H1 (cell line): Measurements from ENCODE around the gene CACNA1D. TPM values are rescaled to one million over a fixed set of nuclear protein-coding genes. Genes with fewer than 3 reads are reported as not detected.

Experiments
- CTCF ChIA-PET: fragments of 300-600 bp; sonication (Branson Sonifier 250); formaldehyde crosslinking; loops from one replicate; lab custom pipeline; 2021; ENCODE audit not compliant: partially characterized antibody; lab: Charles Lee
- POLR2A ChIA-PET: fragments of 300-600 bp; sonication (Branson Sonifier 250); formaldehyde crosslinking; loops from one replicate; lab custom pipeline; 2021; ENCODE audit warnings: inconsistent platforms; ENCODE audit not compliant: partially characterized antibody; lab: Charles Lee
- DNase-seq, 2 experiments: peaks; one replicate each; pipeline versions ENCODE4 v3.0.0 to v3.0.0-alpha.2; 2010 to 2022; ENCODE audit warnings: low spot score in 2 of 2, low read depth in 1 of 2, mixed read lengths in 1 of 2
- FAIRE-seq: peaks from 2 replicates; lab custom pipeline; 2011; peaks lifted over from hg19 to GRCh38; lab: Jason Lieb, UNC
- H2AFZ ChIP-seq: 2 replicates; pipeline ENCODE4 v1.8.1; 2012; ENCODE audit warnings: low read length, inconsistent platforms
- H2AK5ac ChIP-seq: 2 replicates; pipeline ENCODE4 v1.6.1; 2013; ENCODE audit warnings: low read depth, low read length
- H2BK120ac ChIP-seq: replicated peaks from 2 replicates; pipeline ENCODE3; 2013; ENCODE audit warnings: low read depth, low read length, inconsistent platforms
- H2BK12ac ChIP-seq: 2 replicates; pipeline ENCODE4 v1.6.1; 2013; ENCODE audit warnings: low read depth, low read length
- H2BK15ac ChIP-seq: 2 replicates; pipeline ENCODE4 v1.6.1; 2013; ENCODE audit warnings: low read length
- H2BK20ac ChIP-seq: 2 replicates; pipeline ENCODE4 v1.6.1; 2013; ENCODE audit warnings: low read length
- H2BK5ac ChIP-seq: 2 replicates; pipeline ENCODE4 v1.6.1; 2013; ENCODE audit warnings: low read depth, low read length
- H3K14ac ChIP-seq: 2 replicates; pipeline ENCODE4 v1.6.1; 2013; ENCODE audit warnings: inconsistent platforms; ENCODE audit not compliant: insufficient read length
- H3K18ac ChIP-seq: 2 replicates; pipeline ENCODE4 v1.6.1; 2013; ENCODE audit warnings: low read length; ENCODE audit errors: extremely low read depth
- H3K23ac ChIP-seq: 2 replicates; pipeline ENCODE4 v1.6.1; 2013; ENCODE audit warnings: inconsistent platforms; ENCODE audit not compliant: insufficient read length
- H3K23me2 ChIP-seq: 2 replicates; pipeline ENCODE4 v1.6.1; 2013; ENCODE audit warnings: low read depth, low read length
- H3K27ac ChIP-seq: 2 replicates; pipeline ENCODE4 v1.6.1; 2011; ENCODE audit warnings: low read depth, low read length, inconsistent platforms
- H3K27me3 ChIP-seq, 4 experiments: replicated peaks in 1 of 4; 1 replicate in 1 of 4; 2 replicates in 3 of 4; pipeline versions ENCODE4 v1.6.1 to v1.8.1; 2011 to 2013; ENCODE audit warnings: low read length in 3 of 4, mild to moderate bottlenecking in 3 of 4, inconsistent platforms in 2 of 4, mixed read lengths in 2 of 4, moderate library complexity in 1 of 4; ENCODE audit not compliant: control insufficient read depth in 3 of 4, insufficient read depth in 3 of 4; ENCODE audit errors: extremely low read depth in 1 of 4
- H3K36me3 ChIP-seq, 4 experiments: 2 replicates each; pipeline versions ENCODE4 v1.6.1 to v1.8.1; 2011 to 2013; ENCODE audit warnings: mild to moderate bottlenecking in 4 of 4, low read length in 3 of 4, moderate library complexity in 2 of 4, control low read depth in 1 of 4, inconsistent platforms in 1 of 4; ENCODE audit not compliant: insufficient read depth in 4 of 4, control insufficient read depth in 2 of 4
- H3K4ac ChIP-seq: replicated peaks from 2 replicates; pipeline ENCODE3; 2013; ENCODE audit warnings: low read length, low read depth, mixed read lengths, inconsistent platforms; ENCODE audit not compliant: insufficient read length
- H3K4me1 ChIP-seq, 4 experiments: replicated peaks in 1 of 4; 1 replicate in 1 of 4; 2 replicates in 3 of 4; pipeline versions ENCODE4 v1.6.1 to v1.8.1; 2011 to 2013; ENCODE audit warnings: low read length in 3 of 4, inconsistent platforms in 2 of 4, mixed read lengths in 1 of 4; ENCODE audit not compliant: insufficient read depth in 4 of 4, control insufficient read depth in 3 of 4
- H3K4me2 ChIP-seq, 2 experiments: 2 replicates each; pipeline versions ENCODE4 v1.6.1 to v1.8.1; 2011 to 2013; ENCODE audit warnings: low read depth in 2 of 2, low read length in 2 of 2, control low read depth in 1 of 2, inconsistent platforms in 1 of 2, mild to moderate bottlenecking in 1 of 2; ENCODE audit not compliant: insufficient read depth in 1 of 2
- H3K4me3 ChIP-seq, 4 experiments: fragments of 200-600, 300-600 bp in 1 of 4; sonication (generic), shearing (Covaris generic), sonication (Bioruptor Twin) in 1 of 4; 2 replicates each; pipeline versions ENCODE4 v1.5.1 to v1.8.1; 2011 to 2016; ENCODE audit warnings: low read length in 4 of 4, low read depth in 3 of 4, control low read depth in 2 of 4, inconsistent platforms in 2 of 4, mild to moderate bottlenecking in 2 of 4, mixed read lengths in 1 of 4, moderate library complexity in 1 of 4; ENCODE audit not compliant: insufficient read depth in 2 of 4; ENCODE audit errors: extremely low read depth in 1 of 4
- H3K56ac ChIP-seq: replicated peaks from 2 replicates; pipeline ENCODE3; 2013; ENCODE audit warnings: low read depth, mild to moderate bottlenecking, mixed read lengths, low read length, inconsistent platforms; ENCODE audit not compliant: insufficient read length
- H3K79me1 ChIP-seq: 2 replicates; pipeline ENCODE4 v1.6.1; 2013; ENCODE audit warnings: low read depth, low read length, control low read depth
- H3K79me2 ChIP-seq, 2 experiments: 2 replicates each; pipeline versions ENCODE4 v1.6.1 to v1.8.1; 2012 to 2013; ENCODE audit warnings: low read length in 2 of 2, mild to moderate bottlenecking in 2 of 2, inconsistent platforms in 1 of 2; ENCODE audit not compliant: insufficient read depth in 2 of 2, control insufficient read depth in 1 of 2
- H3K9ac ChIP-seq, 4 experiments: replicated peaks in 1 of 4; 1 replicate in 1 of 4; 2 replicates in 3 of 4; pipeline versions ENCODE4 v1.6.1 to v1.8.1; 2011 to 2013; ENCODE audit warnings: low read depth in 3 of 4, low read length in 3 of 4, control low read depth in 2 of 4, mild to moderate bottlenecking in 2 of 4, moderate library complexity in 2 of 4, inconsistent platforms in 1 of 4; ENCODE audit errors: extremely low read depth in 1 of 4
- H3K9me3 ChIP-seq, 2 experiments: 2 replicates each; pipeline versions ENCODE4 v1.6.1 to v1.8.1; 2012 to 2013; ENCODE audit warnings: mild to moderate bottlenecking in 2 of 2, moderate library complexity in 2 of 2, control low read depth in 1 of 2, inconsistent platforms in 1 of 2, low read depth in 1 of 2, low read length in 1 of 2, mixed read lengths in 1 of 2; ENCODE audit not compliant: insufficient read depth in 2 of 2
- H4K20me1 ChIP-seq, 2 experiments: replicated peaks in 1 of 2; 2 replicates each; pipeline versions ENCODE3 to v1.8.1; 2011 to 2013; ENCODE audit warnings: inconsistent platforms in 2 of 2, low read length in 2 of 2, mild to moderate bottlenecking in 1 of 2; ENCODE audit not compliant: insufficient read depth in 2 of 2, control insufficient read depth in 1 of 2
- H4K5ac ChIP-seq: 2 replicates; pipeline ENCODE4 v1.6.1; 2013; ENCODE audit warnings: low read length, low read depth, mixed read lengths, inconsistent platforms; ENCODE audit not compliant: insufficient read length
- H4K8ac ChIP-seq: 2 replicates; pipeline ENCODE4 v1.8.0; 2013; ENCODE audit warnings: mild to moderate bottlenecking, moderate library complexity, low read length, inconsistent platforms; ENCODE audit not compliant: insufficient read depth; ENCODE audit errors: extremely low read depth
- H4K91ac ChIP-seq: replicated peaks from 2 replicates; pipeline ENCODE3; 2013; ENCODE audit warnings: low read length, mixed read lengths, inconsistent platforms; ENCODE audit not compliant: insufficient read length
- ASH2L ChIP-seq: fragments of 200-600, 300-600 bp; sonication (generic); IDR thresholded peaks from one replicate; pipeline ENCODE4 v1.7.1; 2017; ENCODE audit warnings: low read length
- BACH1 ChIP-seq: IDR thresholded peaks from 2 replicates; pipeline ENCODE4 v1.6.1; 2012; ENCODE audit warnings: low read length, improper control_type of control experiment
- BRCA1 ChIP-seq: IDR thresholded peaks from 2 replicates; pipeline ENCODE4 v1.6.1; 2012; ENCODE audit warnings: low read depth, low read length, improper control_type of control experiment
- CBX5 ChIP-seq: fragments of 300-800, 300-1000 bp; sonication (generic); IDR thresholded peaks from 2 replicates; pipeline ENCODE4 v1.7.1; 2016; ENCODE audit warnings: antibody characterized with exemption, low read length, low read depth
- CHD2 ChIP-seq: IDR thresholded peaks from 2 replicates; pipeline ENCODE4 v1.6.1; 2012; ENCODE audit warnings: low read length, improper control_type of control experiment
- EP300 ChIP-seq, 2 experiments: IDR thresholded peaks; 1 replicate in 1 of 2; 2 replicates in 1 of 2; pipeline ENCODE4 v1.6.1; 2011 to 2012; ENCODE audit warnings: low read depth in 2 of 2, low read length in 2 of 2, mild to moderate bottlenecking in 2 of 2, borderline replicate concordance in 1 of 2, inconsistent platforms in 1 of 2, moderate library complexity in 1 of 2
- HDAC6 ChIP-seq: IDR thresholded peaks from one replicate; pipeline ENCODE4 v1.7.1; 2012; ENCODE audit warnings: low read depth, mild to moderate bottlenecking, inconsistent platforms, low read length, moderate library complexity
- JUND ChIP-seq: IDR thresholded peaks from 2 replicates; pipeline ENCODE4 v1.6.1; 2011; ENCODE audit warnings: mild to moderate bottlenecking, improper control_type of control experiment, low read length
- KDM5A ChIP-seq: fragments of 200-600 bp; IDR thresholded peaks from 2 replicates; pipeline ENCODE4 v1.7.1; 2012; ENCODE audit warnings: mild to moderate bottlenecking, low read length, inconsistent platforms, mixed read lengths
- NRF1 ChIP-seq: IDR thresholded peaks from 2 replicates; pipeline ENCODE4 v1.6.1; 2011; ENCODE audit warnings: mild to moderate bottlenecking, low read depth, low read length, improper control_type of control experiment
- POU5F1 ChIP-seq: IDR thresholded peaks from 2 replicates; pipeline ENCODE4 v1.6.1; 2011; ENCODE audit warnings: low read depth, mild to moderate bottlenecking, low read length, moderate library complexity
- RFX5 ChIP-seq: IDR thresholded peaks from 2 replicates; pipeline ENCODE4 v1.6.1; 2011; ENCODE audit warnings: low read depth, low read length, improper control_type of control experiment, borderline replicate concordance
- SIN3A ChIP-seq, 2 experiments: IDR thresholded peaks in 1 of 2; conservative IDR thresholded peaks in 1 of 2; 2 replicates each; pipeline ENCODE4 v1.6.1; 2011 to 2012; ENCODE audit warnings: low read length in 2 of 2, improper control_type of control experiment in 1 of 2, low read depth in 1 of 2, mild to moderate bottlenecking in 1 of 2
- TAF7 ChIP-seq: optimal IDR thresholded peaks from 2 replicates; pipeline ENCODE3; 2011; ENCODE audit warnings: low read depth, mild to moderate bottlenecking, inconsistent platforms, low read length, moderate library complexity, borderline replicate concordance
- TBP ChIP-seq: IDR thresholded peaks from 2 replicates; pipeline ENCODE4 v1.6.1; 2011; ENCODE audit warnings: low read depth, low read length, improper control_type of control experiment
- WGBS, 2 experiments: shearing (Covaris generic) in 1 of 2; methylation state at CpG; one replicate each; pipeline versions ENCODE4 v1.1.6 to v1.1.7; 2013 to 2015; ENCODE audit warnings: low lambda C conversion rate in 2 of 2, mixed read lengths in 2 of 2, inconsistent platforms in 1 of 2, low coverage in 1 of 2, missing lambda C conversion rate in 1 of 2; ENCODE audit not compliant: insufficient replicate concordance in 2 of 2, insufficient coverage in 1 of 2, insufficient read length in 1 of 2; ENCODE audit errors: extremely low coverage in 1 of 2, missing lambda C conversion rate in 1 of 2; 5-methylcytosine and 5-hydroxymethylcytosine counted together
- polyA plus RNA-seq, 7 experiments: library from polyadenylated mRNA; depleted of rRNA in 3 of 7; stranded (reverse) in 5 of 7; unstranded in 2 of 7; fragments of >200 nt in 5 of 7; fragments of 200-250 nt in 2 of 7; gene quantifications; 1 replicate in 5 of 7; 2 replicates in 1 of 7; 4 replicates in 1 of 7; pipeline versions ENCODE4 v1.2.1 to v1.2.3, GENCODE V29; 2011 to 2013; ENCODE audit warnings: missing spikeins in 2 of 7, mixed read lengths in 2 of 7
- total RNA-seq: library from RNA; stranded (reverse); fragmentation: NEBNext Ultra II Directional; extraction: Animal tissue kit (Norgen Biotek cat#: 25700); gene quantifications from 2 replicates; pipeline ENCODE4 v1.2.1, GENCODE V29; 2021

CACNA1D gene
- total and polyA plus RNA-seq, 2 of the 8 experiments (the other 6 are each of a cell fraction or from before 2014, with no cell fraction given) = 2.0 to 2.9 TPM

GRCh38 chr3:53711387-53711786 lies 217.0 kb downstream of the CACNA1D start:
- no peaks in the 10 kb centered on the region for H3K23me2 ChIP-seq
- H3K4ac ChIP-seq = no peak overlapping the region
- no peak overlapping the region for H2BK120ac ChIP-seq
- H3K4me2 ChIP-seq = no peak overlapping the region
- H4K8ac ChIP-seq = no peak overlapping the region
- no peak overlapping the region for H3K27ac ChIP-seq
- ChIA-PET POLR2A (no interaction called here), CTCF (interaction anchor here (0.8 to 7.2 kb wide), 11 partner anchors 9 to 334 kb away, joined by 3 to 68 read pairs (median 9); no protein-coding TSS in a partner anchor)
- no peak overlapping the region for H2BK5ac ChIP-seq
- no peaks in the 10 kb centered on the region for H3K36me3 ChIP-seq
- 0 out of 2 replicates have a peak overlapping the region, but pooled peaks have one; percentile 39 for H2BK12ac ChIP-seq
- WGBS, 2 experiments = 97% methylated on average over 6 of the region's 6 CpGs; no CpG with 5 or more reads in 1 of the 2 experiments
- H3K9me3 ChIP-seq = no peaks in the 10 kb centered on the region
- H3K23ac ChIP-seq = no peak overlapping the region
- no peaks in the 10 kb centered on the region for H3K79me1 ChIP-seq
- H3K14ac ChIP-seq = no peak overlapping the region
- no peak overlapping the region for H3K9ac ChIP-seq
- H3K27me3 ChIP-seq = no peaks in the 10 kb centered on the region; a peak in 1 of 7 replicates
- no peak overlapping the region for H3K4me3 ChIP-seq
- H4K5ac ChIP-seq = no peak overlapping the region
- H4K20me1 ChIP-seq = no peaks in the 10 kb centered on the region
- no peak overlapping the region for H3K56ac ChIP-seq
- no peak overlapping the region for H2AFZ ChIP-seq
- no peak overlapping the region for H3K18ac ChIP-seq
- H3K4me1 ChIP-seq = no peaks in the 10 kb centered on the region
- no peak for DNase-seq
- no peak overlapping the region for H2AK5ac ChIP-seq
- FAIRE-seq = no peak
- no peak overlapping the region for H2BK15ac ChIP-seq
- no peak overlapping the region for H2BK20ac ChIP-seq
- no peak overlapping the region for H4K91ac ChIP-seq
- no peaks in the 10 kb centered on the region for H3K79me2 ChIP-seq
- TF ChIP-seq CBX5 (no peak), NRF1 (no peak), TBP (no peak), SIN3A (conservative IDR thresholded peaks at IDR 0.05 in 1 of 2, IDR thresholded peaks at IDR 0.05 in 1 of 2; ENCODE audit: low read depth in 1 of 2, low read length in 2 of 2) (no peak), JUND (no peak), TAF7 (no peak), BRCA1 (no peak), RFX5 (no peak), BACH1 (no peak), EP300 (IDR thresholded peaks at IDR 0.05; ENCODE audit: borderline replicate concordance in 1 of 2, low read depth in 2 of 2, low read length in 2 of 2) (no peak), CHD2 (no peak), KDM5A (no peak), POU5F1 (no peak), HDAC6 (no peak), ASH2L (no peak)
